ENCODE results near the gene SRPRB. TPM values are rescaled to one million over a fixed set of nuclear protein-coding genes. Genes with fewer than 3 reads are reported as not detected.

The SRPRB gene
- total RNA-seq, result 10 to 100 TPM; 36.8 to 51.8 TPM
- long read RNA-seq, partial matches to known transcripts, result 61 of 64 reads
- long read RNA-seq, other reads (novel, unspliced or antisense), result 3 of 64 reads

DNA sequence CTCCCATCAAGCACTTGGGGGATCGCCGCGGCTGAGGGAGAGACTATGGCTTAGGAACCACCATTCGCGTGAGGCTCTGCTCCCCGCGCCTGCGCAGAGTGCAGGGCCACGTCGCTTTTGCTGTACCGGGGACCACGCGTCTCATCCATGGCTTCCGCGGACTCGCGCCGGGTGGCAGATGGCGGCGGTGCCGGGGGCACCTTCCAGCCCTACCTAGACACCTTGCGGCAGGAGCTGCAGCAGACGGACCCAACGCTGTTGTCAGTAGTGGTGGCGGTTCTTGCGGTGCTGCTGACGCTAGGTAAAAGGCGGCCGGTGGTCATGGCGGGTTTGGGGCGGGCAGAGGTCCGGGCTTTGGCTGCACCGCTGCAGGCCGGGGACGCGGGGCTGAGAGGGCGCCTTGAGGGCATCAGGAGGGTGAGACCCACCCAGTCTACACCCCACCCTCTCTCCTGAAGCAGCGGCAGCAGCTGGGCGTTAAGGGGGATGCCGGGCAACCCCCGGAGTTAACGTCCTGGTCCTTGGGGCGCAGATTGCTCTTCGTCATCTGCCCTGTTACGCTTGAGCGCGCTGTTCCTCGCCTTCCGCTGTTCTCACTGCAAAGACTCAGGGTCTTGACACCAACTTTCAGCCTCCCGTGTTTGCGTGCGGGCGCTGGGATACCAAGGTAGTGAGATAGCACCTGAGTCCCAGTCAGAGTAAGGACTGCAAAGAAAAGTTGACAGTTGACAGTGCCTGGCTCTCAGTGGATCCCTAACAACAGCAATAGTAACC lies at the start of gene SRPRB:
TSS of gene SRPRB (plus strand) at position 114 of the 774 bp plus-strand sequence. CDS start at position 148, 34 bp downstream.
- ATAC-seq, result peak; percentile 100
- intact Hi-C loops (cut with DNase I), result loop anchor here (5.0 to 10.0 kb wide), 2 partner anchors 141 to 144 kb away; partner anchors contain the start of gene TOPBP1 (in 2 of the 2)
- DNase-seq, result peak; percentile 97

- no peak for ATAC-seq
- no peak for DNase-seq
- intact Hi-C loops (cut with DNase I), result no loop called here
These were observed 48.6 kb upstream of the SRPRB start for GRCh38 chr3:133756716-133757694.

DNA sequence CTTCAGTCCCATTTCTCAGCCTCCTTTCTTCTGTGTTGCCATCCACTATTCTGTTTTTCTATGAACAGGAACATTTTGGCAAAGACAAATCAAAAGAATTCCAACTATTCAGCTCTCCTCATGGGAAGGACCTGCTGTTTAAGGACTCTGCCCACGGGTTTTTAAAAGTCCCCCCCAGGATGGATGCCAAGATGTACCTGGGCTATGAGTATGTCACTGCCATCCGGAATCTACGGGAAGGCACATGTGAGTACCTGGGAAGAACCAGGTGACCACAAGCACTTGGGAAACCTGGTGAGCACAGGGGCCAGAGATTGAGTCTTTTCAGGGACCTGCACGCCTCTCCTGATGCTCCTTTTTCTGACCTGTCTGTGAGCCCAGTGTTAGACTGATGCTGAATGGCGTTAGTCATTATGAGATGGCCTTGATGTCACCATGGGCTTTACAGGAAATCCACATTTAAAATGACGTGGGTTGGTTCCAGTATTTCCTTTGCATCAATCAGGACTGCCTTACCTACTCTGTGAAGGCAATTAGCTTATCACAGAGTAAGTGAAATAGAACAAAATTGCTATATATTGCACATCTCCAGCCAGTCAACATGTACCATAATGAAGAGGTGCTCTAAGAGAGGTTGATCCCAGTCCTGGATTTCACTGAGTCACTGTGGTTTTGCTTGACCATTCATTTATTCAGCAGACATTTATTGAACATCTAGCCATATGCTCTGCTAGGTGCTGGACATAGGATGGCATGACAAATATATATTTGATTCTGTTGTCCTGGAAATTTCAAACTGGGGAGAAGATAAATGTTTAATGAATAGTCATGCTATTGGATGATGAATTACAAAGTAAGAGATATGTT lies 47.7 kb upstream of the SRPRB start:
- intact Hi-C loops (cut with DNase I), result no loop called here
- no peak for ATAC-seq
- no peak for DNase-seq

DNA sequence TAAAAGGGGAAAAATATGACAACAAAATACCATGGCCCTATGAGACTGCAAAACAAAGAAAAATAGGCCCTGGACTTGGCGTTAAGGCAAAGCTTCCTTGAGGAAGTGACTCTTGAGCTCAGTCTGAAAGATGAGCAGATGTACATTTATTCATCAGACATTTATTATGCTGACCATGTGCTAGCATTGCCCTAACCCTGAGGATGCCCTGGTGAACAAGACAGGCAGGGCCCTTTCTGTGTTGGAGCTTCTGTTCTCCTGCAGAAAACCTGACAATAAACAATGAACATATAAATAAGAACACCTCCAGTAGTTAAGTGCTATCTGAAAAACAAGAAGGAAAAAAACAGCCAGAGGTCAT lies 47.1 kb upstream of the SRPRB start:
- intact Hi-C loops (cut with DNase I), result no loop called here
- DNase-seq, result no peak
- ATAC-seq, result no peak

DNA sequence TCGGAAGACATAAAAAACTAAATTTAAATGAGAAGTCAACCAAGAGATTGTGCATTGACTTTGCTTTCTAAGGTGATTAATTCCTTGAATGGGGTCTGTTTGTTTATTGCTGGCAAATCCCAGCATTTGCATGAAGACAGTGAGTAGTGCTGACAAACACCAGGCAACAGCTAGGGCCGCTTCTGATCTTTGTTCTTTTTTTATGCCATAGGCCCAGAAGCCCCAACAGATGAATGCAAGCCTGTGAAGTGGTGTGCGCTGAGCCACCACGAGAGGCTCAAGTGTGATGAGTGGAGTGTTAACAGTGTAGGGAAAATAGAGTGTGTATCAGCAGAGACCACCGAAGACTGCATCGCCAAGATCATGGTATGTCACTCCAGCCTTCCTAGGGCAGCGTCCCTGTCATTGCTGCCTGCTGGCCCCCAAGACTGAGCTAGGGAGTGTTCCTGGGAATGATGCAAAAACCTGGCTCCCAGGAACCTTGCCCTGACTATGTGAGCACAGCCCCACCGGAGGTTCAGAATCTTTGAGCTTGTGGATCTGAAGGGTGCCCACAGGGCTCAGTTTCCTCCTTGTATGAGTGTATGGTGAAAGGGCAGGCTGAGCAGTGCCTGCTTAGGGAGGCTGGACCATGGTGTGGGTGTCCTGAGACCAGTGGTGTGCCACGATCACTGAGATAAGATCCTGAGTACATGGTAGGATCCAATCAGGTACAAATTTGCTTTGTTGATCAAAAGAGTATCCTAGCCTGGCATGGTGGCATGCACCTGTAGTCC lies 46.5 kb upstream of the SRPRB start:
- intact Hi-C loops (cut with DNase I), result no loop called here
- DNase-seq (no peak), ATAC-seq (no peak)

GRCh38 chr3:133759740-133760305 lies 45.8 kb upstream of the SRPRB start:
- intact Hi-C loops (cut with DNase I), result no loop called here
- ATAC-seq (no peak), DNase-seq (no peak)

GRCh38 chr3:133760916-133761315 lies 44.7 kb upstream of the SRPRB start:
- ATAC-seq (no peak), DNase-seq (no peak)
- intact Hi-C loops (cut with DNase I), result no loop called here

DNA sequence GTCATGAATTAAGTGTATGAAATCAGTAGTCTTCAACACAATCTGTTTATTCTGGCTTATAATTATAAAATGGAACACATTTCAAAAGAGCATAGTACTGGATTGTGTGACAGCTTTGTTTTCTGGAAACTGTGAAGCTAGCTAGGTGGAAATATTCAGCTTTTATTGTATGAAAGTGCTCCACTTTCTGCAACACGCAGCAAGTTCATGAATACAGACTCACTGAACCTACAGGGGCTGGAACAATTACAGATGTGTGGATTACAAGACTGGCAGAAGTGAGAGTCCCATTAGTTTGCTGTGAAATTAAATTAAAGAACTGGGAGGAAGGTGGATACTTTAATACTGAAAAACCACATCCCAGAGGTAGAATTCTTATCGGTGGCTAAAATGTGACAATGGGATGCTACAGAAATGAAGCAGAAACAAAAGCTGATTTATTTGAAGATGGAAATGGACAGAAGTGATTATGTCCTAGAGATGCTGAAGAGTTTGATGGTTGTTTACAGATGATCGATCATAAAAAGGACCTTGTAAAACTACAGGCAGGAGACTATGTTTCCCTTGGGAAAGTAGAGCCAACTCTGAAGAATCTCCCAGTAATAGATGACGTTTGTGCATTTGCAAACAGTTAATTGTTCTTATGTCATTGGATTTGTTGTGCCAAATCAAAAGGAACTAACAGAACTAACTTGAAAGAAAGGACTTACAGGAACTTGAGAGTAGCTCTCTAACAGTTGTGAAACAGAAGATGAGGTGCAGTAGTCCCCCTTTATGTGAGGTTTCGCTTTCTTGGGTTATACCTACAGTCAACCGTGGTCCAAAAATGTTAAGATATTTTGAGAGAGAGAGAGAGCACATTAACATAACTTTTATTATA lies 43.8 kb upstream of the SRPRB start:
- intact Hi-C loops (cut with DNase I), result no loop called here
- ATAC-seq, result no peak
- DNase-seq, result no peak

GRCh38 chr3:133762539-133762938 lies 43.1 kb upstream of the SRPRB start:
- ATAC-seq (no peak), DNase-seq (no peak)
- intact Hi-C loops (cut with DNase I), result no loop called here

DNA sequence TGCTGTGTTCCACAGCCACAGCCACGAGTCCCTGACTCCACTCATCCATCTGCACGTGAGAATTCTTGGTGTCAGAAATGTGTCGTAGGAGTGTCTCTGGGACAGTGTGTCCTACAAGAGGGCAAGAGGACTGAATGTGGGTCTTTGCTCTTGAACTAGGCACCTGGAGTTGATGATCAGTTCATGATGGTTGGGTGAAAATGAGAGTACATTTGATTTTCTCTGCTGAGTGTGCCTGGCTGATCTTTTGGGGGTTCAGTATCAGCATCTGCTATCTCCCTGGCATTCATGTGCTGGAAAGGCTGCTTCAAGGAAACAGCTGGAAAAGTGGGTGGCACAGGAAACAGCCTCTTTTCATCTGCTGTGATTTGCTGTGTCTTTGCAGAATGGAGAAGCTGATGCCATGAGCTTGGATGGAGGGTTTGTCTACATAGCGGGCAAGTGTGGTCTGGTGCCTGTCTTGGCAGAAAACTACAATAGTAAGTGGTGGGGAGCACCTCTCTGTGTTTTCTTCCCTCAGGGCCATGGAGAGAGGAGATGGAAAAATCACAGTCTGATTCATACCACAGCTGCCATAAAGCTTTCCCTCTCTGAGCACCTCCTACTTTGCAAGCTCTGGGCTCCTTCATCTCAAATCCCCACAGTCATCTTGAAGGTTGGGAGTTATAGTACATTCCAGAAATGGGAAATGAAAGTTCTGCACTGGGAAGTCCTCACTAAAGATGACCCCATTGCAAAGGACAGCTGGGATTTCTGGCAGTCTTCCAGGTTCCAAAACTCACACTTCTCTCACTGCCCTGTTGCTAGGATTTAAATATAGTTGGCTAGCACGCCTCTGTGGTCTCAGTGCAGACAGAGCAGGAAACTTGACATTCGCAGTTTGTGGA lies 41.6 kb upstream of the SRPRB start:
- no peak for DNase-seq

GRCh38 chr3:133765256-133765655 lies 40.4 kb upstream of the SRPRB start:
- intact Hi-C loops (cut with DNase I), result no loop called here
- ATAC-seq (no peak), DNase-seq (no peak)

More for the DNA sequence above, 41.6 kb upstream of the SRPRB start:
- peak; percentile 85 to 92 for ATAC-seq
- intact Hi-C loops (cut with DNase I), result no loop called here

DNA sequence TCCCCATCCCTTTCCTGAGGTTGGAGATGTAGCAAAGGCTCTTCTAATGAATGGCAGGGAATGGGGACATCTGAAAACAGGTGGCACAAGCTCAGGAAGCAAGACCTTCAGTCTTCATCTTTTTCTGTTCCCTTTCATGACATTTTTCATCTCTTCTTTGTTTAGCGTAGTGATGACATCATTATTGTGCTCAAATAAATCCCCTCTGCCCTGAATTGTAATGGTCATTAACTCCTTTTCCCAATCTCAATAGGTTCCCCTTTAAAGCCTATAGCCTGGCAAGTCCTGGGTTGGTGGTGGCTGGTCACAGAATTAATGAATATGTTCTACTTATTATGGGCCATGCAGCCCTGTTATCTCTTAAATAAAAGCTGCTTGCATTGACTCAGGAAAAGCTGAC lies 38.0 kb upstream of the SRPRB start:
- intact Hi-C loops (cut with DNase I), result no loop called here
- DNase-seq, result no peak
- no peak for ATAC-seq

DNA sequence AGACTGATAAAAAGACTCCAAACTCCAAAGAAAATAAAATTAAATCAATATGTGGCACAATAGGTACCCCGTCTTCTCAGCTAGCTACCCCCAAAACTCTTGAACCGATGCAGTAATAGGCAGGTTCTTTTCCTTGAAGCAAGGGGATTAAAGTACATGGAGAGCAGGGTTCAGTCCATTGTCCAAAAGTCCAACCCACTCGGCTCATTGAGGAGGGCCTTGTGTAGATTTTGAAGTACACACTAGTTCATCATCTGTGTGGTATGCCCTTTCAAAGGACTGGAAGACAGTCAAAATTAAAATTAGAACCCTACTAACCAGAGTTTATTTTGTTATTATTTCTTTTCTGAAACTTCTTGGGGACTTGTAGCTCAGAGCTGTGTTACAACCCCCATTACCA lies 36.1 kb upstream of the SRPRB start:
- intact Hi-C loops (cut with DNase I), result no loop called here
- DNase-seq (no peak), ATAC-seq (no peak)

- ATAC-seq (no peak), DNase-seq (no peak)
- intact Hi-C loops (cut with DNase I), result no loop called here
These were observed 31.9 kb upstream of the SRPRB start for GRCh38 chr3:133773732-133774131.

DNA sequence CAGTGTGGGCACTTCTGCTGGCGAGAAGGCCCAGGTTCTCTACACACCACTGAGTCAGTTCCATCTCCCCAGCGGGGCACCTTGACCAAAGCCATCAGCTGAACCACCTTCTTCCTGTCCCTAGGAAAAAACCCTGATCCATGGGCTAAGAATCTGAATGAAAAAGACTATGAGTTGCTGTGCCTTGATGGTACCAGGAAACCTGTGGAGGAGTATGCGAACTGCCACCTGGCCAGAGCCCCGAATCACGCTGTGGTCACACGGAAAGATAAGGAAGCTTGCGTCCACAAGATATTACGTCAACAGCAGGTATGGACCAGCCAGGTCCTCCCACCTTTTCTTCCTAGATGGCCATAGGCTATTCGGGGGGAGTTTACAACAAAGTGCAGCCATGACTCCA lies 30.3 kb upstream of the SRPRB start:
- ATAC-seq, result no peak
- no peak for DNase-seq
- intact Hi-C loops (cut with DNase I), result no loop called here

DNA sequence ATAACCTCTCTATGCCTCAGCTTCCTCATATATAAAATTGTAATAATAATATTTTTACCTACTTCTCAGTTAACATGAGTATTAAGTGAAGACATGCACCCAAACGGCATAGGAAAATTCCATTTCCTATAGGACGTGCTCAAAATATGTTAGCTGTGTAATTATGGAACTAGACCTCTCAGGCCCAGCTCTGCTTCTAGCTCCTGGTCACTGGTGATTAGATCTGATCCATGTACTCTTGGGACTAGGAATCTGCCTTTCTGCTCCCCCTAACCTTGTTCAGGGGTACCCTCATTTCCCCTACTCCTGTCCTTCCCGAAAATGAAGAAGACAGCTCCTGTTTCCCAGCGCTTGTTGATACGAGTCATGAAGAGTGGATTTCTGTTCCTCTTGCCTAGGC lies 29.8 kb upstream of the SRPRB start:
- intact Hi-C loops (cut with DNase I), result no loop called here
- DNase-seq, result no peak
- no peak for ATAC-seq
